Type B pancreatic cell (in vitro differentiated cells): ENCODE data around the gene FAM13A. TPM values are rescaled to one million over a fixed set of nuclear protein-coding genes. Genes with fewer than 3 reads are reported as not detected.

ENCODE experiments used
- DNase-seq: peaks from one replicate; pipeline ENCODE4 v3.0.0; 2021; ENCODE audit warnings: mixed read lengths; ENCODE audit not compliant: unreplicated experiment; ENCODE audit errors: extremely low spot score
- H3K27ac Mint-ChIP-seq: 2 replicates; pipeline ENCODE4 v1.8.0; 2021; ENCODE audit warnings: mild to moderate bottlenecking, mixed read lengths
- H3K27me3 Mint-ChIP-seq: 2 replicates; pipeline ENCODE4 v1.8.0; 2021; ENCODE audit warnings: mixed read lengths
- H3K36me3 Mint-ChIP-seq: 2 replicates; pipeline ENCODE4 v1.8.0; 2021; ENCODE audit warnings: mixed read lengths
- H3K4me1 Mint-ChIP-seq: one replicate; pipeline ENCODE4 v1.8.0; 2021; ENCODE audit warnings: mixed read lengths; ENCODE audit not compliant: unreplicated experiment
- H3K4me3 Mint-ChIP-seq: 2 replicates; pipeline ENCODE4 v1.8.0; 2021; ENCODE audit warnings: mild to moderate bottlenecking, mixed read lengths
- H3K9me3 Mint-ChIP-seq: 2 replicates; pipeline ENCODE4 v1.8.0; 2021; ENCODE audit warnings: mixed read lengths
- total RNA-seq: library from RNA; stranded (reverse); gene quantifications from 2 replicates; pipeline ENCODE4 v1.2.1, GENCODE V29; 2021; ENCODE audit warnings: low replicate concordance
- TF ChIP-seq, protein P1 (sequence below): fragments of 200-600 bp; sonication (generic); conservative IDR thresholded peaks from 2 replicates; pipeline ENCODE4 v1.5.0; 2021; ENCODE audit warnings: antibody characterized with exemption, mild to moderate bottlenecking

FAM13A gene
- total RNA-seq, 1 donor from 2014 or later: 29.5 TPM

DNA sequence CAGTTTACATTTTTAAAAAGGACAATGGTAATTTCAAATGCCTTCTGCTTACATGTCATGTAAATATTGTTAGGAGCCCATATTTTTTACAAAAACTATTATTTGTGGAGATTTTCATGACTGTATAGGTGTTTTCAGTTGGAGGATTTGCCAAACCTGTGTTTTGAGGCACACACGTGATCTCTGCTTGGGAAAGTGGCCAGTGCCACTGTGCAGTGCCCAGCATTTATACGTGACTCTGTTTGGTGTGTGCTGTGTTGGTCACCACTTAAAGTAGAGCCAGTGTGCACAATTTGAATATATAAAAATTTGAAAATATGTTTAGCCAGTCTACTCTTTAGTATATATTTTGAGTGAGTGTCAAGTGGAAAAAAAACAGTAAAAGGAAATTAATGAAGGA is 332.6 kb downstream of the FAM13A start:
- Mint-ChIP-seq H3K27ac (no peak overlapping the region), H3K27me3 (no peaks in the 10 kb centered on the region), H3K36me3 (peaks cover 21% of the 10 kb centered on the region), H3K9me3 (no peaks in the 10 kb centered on the region), H3K4me3 (no peak overlapping the region), H3K4me1 (no peaks in the 10 kb centered on the region)
- no peak for DNase-seq
- TF ChIP-seq, protein P1, sequence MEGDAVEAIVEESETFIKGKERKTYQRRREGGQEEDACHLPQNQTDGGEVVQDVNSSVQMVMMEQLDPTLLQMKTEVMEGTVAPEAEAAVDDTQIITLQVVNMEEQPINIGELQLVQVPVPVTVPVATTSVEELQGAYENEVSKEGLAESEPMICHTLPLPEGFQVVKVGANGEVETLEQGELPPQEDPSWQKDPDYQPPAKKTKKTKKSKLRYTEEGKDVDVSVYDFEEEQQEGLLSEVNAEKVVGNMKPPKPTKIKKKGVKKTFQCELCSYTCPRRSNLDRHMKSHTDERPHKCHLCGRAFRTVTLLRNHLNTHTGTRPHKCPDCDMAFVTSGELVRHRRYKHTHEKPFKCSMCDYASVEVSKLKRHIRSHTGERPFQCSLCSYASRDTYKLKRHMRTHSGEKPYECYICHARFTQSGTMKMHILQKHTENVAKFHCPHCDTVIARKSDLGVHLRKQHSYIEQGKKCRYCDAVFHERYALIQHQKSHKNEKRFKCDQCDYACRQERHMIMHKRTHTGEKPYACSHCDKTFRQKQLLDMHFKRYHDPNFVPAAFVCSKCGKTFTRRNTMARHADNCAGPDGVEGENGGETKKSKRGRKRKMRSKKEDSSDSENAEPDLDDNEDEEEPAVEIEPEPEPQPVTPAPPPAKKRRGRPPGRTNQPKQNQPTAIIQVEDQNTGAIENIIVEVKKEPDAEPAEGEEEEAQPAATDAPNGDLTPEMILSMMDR: no peak

DNA sequence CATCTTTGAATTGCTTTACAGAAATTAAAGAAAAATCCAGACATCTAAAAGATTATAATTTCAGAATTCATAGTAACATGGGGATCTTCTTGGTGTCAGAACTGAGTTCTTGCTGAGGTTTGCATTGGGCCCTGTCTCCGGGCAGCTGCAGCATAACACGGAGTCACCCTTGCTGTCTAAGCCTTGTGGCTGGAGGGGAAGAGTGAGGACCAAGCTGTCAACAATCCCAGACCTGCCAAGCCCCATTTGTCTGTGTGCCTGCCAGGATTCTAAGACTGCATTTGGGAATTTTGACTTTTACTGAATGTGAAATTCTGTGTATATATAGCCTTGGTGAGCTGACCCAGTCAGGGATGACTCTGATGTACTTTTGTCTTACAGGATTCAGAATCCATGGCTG is 334.2 kb downstream of the FAM13A start:
- no peak overlapping the region for H3K27ac Mint-ChIP-seq
- H3K36me3 Mint-ChIP-seq: peaks cover 24% of the 10 kb centered on the region
- DNase-seq: no peak
- H3K4me1 Mint-ChIP-seq: no peaks in the 10 kb centered on the region
- no peaks in the 10 kb centered on the region for H3K27me3 Mint-ChIP-seq
- no peak overlapping the region for H3K4me3 Mint-ChIP-seq
- TF ChIP-seq, protein P1: no peak
- H3K9me3 Mint-ChIP-seq: no peaks in the 10 kb centered on the region

DNA sequence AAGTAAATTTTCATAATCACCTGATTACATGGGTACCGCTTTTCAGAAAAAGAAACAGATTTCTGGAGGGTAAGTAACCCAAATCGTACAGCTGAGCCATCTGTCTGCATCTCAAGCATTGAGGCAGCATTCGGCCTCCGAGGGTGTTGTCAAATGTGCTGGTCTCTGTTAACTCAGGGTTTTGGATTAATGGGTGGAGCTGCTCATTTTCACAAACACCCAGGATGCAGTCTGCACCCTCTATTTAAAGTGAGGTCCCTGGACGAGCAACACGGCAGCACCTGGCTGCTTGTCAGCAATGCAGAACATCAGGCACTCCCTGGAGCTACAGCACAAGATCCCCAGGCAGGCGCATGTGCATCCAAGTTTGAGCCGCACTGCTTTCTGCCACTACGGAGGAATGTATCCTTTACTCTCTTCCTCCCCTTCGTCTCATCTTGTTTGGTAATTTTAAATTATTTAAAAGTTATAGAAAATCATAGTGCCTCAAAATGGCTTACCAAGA is 334.7 kb downstream of the FAM13A start:
- H3K36me3 Mint-ChIP-seq: peaks cover 27% of the 10 kb centered on the region
- H3K27me3 Mint-ChIP-seq: no peaks in the 10 kb centered on the region

DNA sequence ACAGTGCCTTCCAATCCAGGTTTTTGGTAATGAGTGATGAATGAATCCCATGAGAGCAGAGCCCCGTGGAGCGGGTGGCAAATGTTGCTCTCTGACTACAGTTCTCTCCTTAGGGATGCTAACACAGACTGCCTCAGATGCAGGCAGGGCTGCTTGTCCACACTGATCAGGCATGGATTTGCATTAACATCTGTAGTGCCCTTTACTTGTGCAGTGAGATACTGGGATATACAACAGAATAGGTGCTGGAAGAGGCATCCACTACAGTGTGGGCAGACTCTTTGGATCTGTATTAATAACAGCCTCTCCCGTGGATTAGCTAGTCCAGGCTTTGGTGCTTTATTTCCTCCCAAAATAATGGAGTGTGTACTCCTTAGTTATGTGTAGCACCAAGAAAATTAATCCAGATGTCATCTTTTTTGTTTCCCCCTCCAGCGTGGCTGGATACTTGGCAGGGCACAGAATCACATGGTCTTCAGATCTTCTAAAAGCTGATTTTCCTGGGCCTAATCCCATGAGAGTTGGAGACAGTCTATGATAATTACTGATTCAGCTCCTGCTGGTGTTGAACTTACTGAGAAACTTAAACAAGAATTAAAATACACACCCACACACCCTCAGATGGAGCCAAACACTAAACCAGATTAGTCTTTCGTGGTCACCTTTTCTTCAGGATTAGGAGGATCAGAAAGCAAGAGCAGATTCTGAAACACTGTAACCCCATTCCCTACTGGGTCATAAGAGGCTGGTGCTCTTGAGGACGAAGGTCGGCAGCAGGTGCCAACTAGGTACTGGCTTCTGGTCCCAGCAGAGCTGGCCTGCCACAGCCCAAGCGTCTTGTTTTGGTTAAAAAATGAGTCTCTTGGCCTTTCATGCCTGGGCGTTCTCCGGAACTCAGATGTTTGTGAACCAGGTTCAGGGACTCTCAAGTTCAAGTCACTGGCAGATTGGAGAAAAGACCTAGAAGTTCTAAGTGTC is 336.2 kb downstream of the FAM13A start:
- TF ChIP-seq, protein P1: no peak
- no peak overlapping the region for H3K27ac Mint-ChIP-seq
- H3K9me3 Mint-ChIP-seq: peaks cover 8% of the 10 kb centered on the region
- no peak overlapping the region for H3K4me3 Mint-ChIP-seq
- no peaks in the 10 kb centered on the region for H3K4me1 Mint-ChIP-seq
- DNase-seq: no peak
- H3K36me3 Mint-ChIP-seq: peaks cover 40% of the 10 kb centered on the region
- no peaks in the 10 kb centered on the region for H3K27me3 Mint-ChIP-seq

More for the DNA sequence above, 334.7 kb downstream of the FAM13A start:
- TF ChIP-seq, protein P1: no peak
- Mint-ChIP-seq H3K27ac (no peak overlapping the region), H3K4me1 (no peaks in the 10 kb centered on the region), H3K9me3 (no peaks in the 10 kb centered on the region), H3K4me3 (no peak overlapping the region)
- DNase-seq: no peak

DNA sequence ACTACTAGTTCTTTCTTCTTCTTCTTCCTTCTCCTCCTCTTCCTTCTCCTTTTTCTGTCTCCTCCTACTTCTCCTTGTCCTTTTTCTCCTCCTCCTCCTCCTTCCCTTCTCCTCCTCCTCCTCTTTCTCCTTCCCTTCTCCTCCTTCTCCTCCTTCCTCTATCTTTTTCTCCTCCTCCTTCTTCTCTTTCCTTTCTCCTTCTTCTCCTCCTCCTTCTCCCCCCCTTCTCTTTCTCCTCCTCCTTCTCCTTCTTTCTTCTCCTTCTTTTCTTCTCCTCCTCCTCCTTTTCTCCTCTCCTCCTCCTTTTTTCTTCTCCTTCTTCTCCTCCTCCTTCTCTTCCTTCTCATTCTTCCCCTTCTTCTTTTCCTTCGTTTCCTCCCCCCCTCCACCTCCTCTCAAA is 337.6 kb downstream of the FAM13A start:
- H3K9me3 Mint-ChIP-seq: peaks cover 8% of the 10 kb centered on the region
- no peak for DNase-seq
- TF ChIP-seq, protein P1: no peak
- peaks cover 47% of the 10 kb centered on the region for H3K36me3 Mint-ChIP-seq
- H3K4me1 Mint-ChIP-seq: no peaks in the 10 kb centered on the region
- no peaks in the 10 kb centered on the region for H3K27me3 Mint-ChIP-seq
- no peak overlapping the region for H3K4me3 Mint-ChIP-seq
- no peak overlapping the region for H3K27ac Mint-ChIP-seq
